Thymus (tissue), 11 donors: ENCODE measurements around the gene YES1. TPM values are rescaled to one million over a fixed set of nuclear protein-coding genes. Genes with fewer than 3 reads are reported as not detected.
A peak's percentile ranks its signal among the peaks of the same experiment; 100 is the strongest.
"Not testable (repeated sequence)": the region's sequence is repeated elsewhere in the genome, so short reads cannot be mapped to it uniquely, and the experiment has no call there.

Source experiments
- DNase-seq, 9 donors: peaks; one replicate each; pipeline ENCODE4 v3.0.0-alpha.2; 2013; ENCODE audit warnings: low spot score in 9 of 9, low read depth in 6 of 9, missing footprints in 1 of 9
- H3K27ac ChIP-seq, 2 donors: one replicate each; pipeline ENCODE4 v1.5.1; 2013; ENCODE audit warnings: control low read depth in 1 of 2, low read depth in 1 of 2, low read length in 1 of 2, mild to moderate bottlenecking in 1 of 2, moderate library complexity in 1 of 2
- H3K27me3 ChIP-seq, 2 donors: one replicate each; pipeline ENCODE4 v1.5.1; 2013; ENCODE audit warnings: low read length in 1 of 2; ENCODE audit not compliant: control insufficient read depth in 2 of 2, insufficient read depth in 1 of 2
- H3K36me3 ChIP-seq, 2 donors: one replicate each; pipeline ENCODE4 v1.5.1; 2013; ENCODE audit warnings: low read length in 1 of 2, mild to moderate bottlenecking in 1 of 2, moderate library complexity in 1 of 2; ENCODE audit not compliant: control insufficient read depth in 2 of 2, insufficient read depth in 2 of 2
- H3K4me1 ChIP-seq, 2 donors: one replicate each; pipeline ENCODE4 v1.5.1; 2013; ENCODE audit warnings: low read length in 2 of 2; ENCODE audit not compliant: control insufficient read depth in 2 of 2, insufficient read depth in 2 of 2
- H3K4me3 ChIP-seq, 2 donors: one replicate each; pipeline ENCODE4 v1.5.1; 2013; ENCODE audit warnings: low read length in 2 of 2, control low read depth in 1 of 2, mild to moderate bottlenecking in 1 of 2
- H3K9me3 ChIP-seq, 2 donors: one replicate each; pipeline ENCODE4 v1.5.1; 2013; ENCODE audit warnings: low read length in 1 of 2, mild to moderate bottlenecking in 1 of 2; ENCODE audit not compliant: control insufficient read depth in 2 of 2, insufficient read depth in 1 of 2
- WGBS: extraction: QIAGEN DNeasy Blood & Tissue Kit; methylation state at CpG from one replicate; pipeline ENCODE4 v1.1.7; 2013; 5-methylcytosine and 5-hydroxymethylcytosine counted together
- polyA plus RNA-seq: library from polyadenylated mRNA; stranded (reverse); fragments of 200-250 nt; gene quantifications from one replicate; pipeline ENCODE4 v1.2.3, GENCODE V29; 2013
- total RNA-seq: library from RNA; stranded (reverse); fragments of 120-200 nt; gene quantifications from one replicate; pipeline ENCODE4 v1.2.4, GENCODE V29; 2013
- donor health status: healthy.

The YES1 gene
- total and polyA plus RNA-seq, 2 donors, result 18.8 to 19.0 TPM

- not testable (repeated sequence) for H3K9me3 ChIP-seq, H3K27ac ChIP-seq
These were observed 81.9 kb downstream of the YES1 start for GRCh38 chr18:730120-730519.

GRCh38 chr18:725646-726045 lies 86.4 kb downstream of the YES1 start:
- 98% methylated on average over 9 of the region's 9 CpGs for WGBS
- H3K4me1 ChIP-seq, result no peaks in the 10 kb centered on the region
- H3K27ac ChIP-seq, result no peak overlapping the region
- H3K9me3 ChIP-seq, result no peaks in the 10 kb centered on the region
- no peak overlapping the region for H3K4me3 ChIP-seq
- no peaks in the 10 kb centered on the region for H3K36me3 ChIP-seq
- no peak for DNase-seq
- no peaks in the 10 kb centered on the region for H3K27me3 ChIP-seq

More at GRCh38 chr18:730120-730519, 81.9 kb downstream of the YES1 start:
- H3K36me3 ChIP-seq, H3K27me3 ChIP-seq, H3K4me1 ChIP-seq, H3K4me3 ChIP-seq, DNase-seq: not testable (repeated sequence)
- 98% methylated on average over 5 of the region's 5 CpGs for WGBS

GRCh38 chr18:723541-724080 lies 88.4 kb downstream of the YES1 start:
- H3K27ac ChIP-seq, result no peak overlapping the region
- H3K9me3 ChIP-seq, result no peaks in the 10 kb centered on the region
- no peak overlapping the region for H3K4me3 ChIP-seq
- no peak for DNase-seq
- 98% methylated on average over 1 of the region's 1 CpG for WGBS
- H3K4me1 ChIP-seq, result no peaks in the 10 kb centered on the region
- no peaks in the 10 kb centered on the region for H3K36me3 ChIP-seq
- no peaks in the 10 kb centered on the region for H3K27me3 ChIP-seq

- no peak overlapping the region for H3K4me3 ChIP-seq
- no peak overlapping the region for H3K27ac ChIP-seq
- 94% methylated on average over 4 of the region's 4 CpGs for WGBS
These were observed 95.0 kb downstream of the YES1 start for GRCh38 chr18:717003-717402.

GRCh38 chr18:715626-716025 lies 96.4 kb downstream of the YES1 start:
- 86% methylated on average over 1 of the region's 1 CpG for WGBS

More at GRCh38 chr18:717003-717402, 95.0 kb downstream of the YES1 start:
- Histone ChIP-seq H3K27me3 (peaks cover 0 to 3% of the 10 kb centered on the region in 2 donors), H3K4me1 (peaks cover 0 to 3% of the 10 kb centered on the region in 2 donors), H3K9me3 (peaks cover 1 to 7% of the 10 kb centered on the region in 2 donors), H3K36me3 (no peaks in the 10 kb centered on the region)
- DNase-seq, result no peak

GRCh38 chr18:713135-713490 lies 98.9 kb downstream of the YES1 start:
- 89% methylated on average over 23 of the region's 23 CpGs for WGBS
- peak overlapping the region; percentile 37 to 56 for H3K4me3 ChIP-seq
- H3K4me1 ChIP-seq, result peaks cover 5 to 14% of the 10 kb centered on the region in 2 donors
- DNase-seq, result no peak
- peak overlapping the region in 1 of 2 donors; percentile 60 for H3K27ac ChIP-seq
- peaks cover 1 to 7% of the 10 kb centered on the region in 2 donors for H3K9me3 ChIP-seq
- H3K36me3 ChIP-seq, result peaks cover 5 to 11% of the 10 kb centered on the region in 2 donors
- peaks cover 0 to 3% of the 10 kb centered on the region in 2 donors for H3K27me3 ChIP-seq

More at GRCh38 chr18:715626-716025, 96.4 kb downstream of the YES1 start:
- Histone ChIP-seq H3K4me1 (peaks cover 5 to 10% of the 10 kb centered on the region in 2 donors), H3K27me3 (peaks cover 0 to 3% of the 10 kb centered on the region in 2 donors), H3K4me3 (no peak overlapping the region), H3K9me3 (peaks cover 1 to 7% of the 10 kb centered on the region in 2 donors), H3K36me3 (no peaks in the 10 kb centered on the region), H3K27ac (no peak overlapping the region)
- no peak for DNase-seq

GRCh38 chr18:712401-713134 lies 99.5 kb downstream of the YES1 start, which contains the start of gene ENOSF1:
Gene ENOSF1, minus strand, starts transcription at chr18:712630. Its CDS starts 43 bp downstream, at chr18:712587.
- Histone ChIP-seq H3K9me3 (peaks cover 1 to 7% of the 10 kb centered on the region in 2 donors), H3K36me3 (peaks cover 8 to 13% of the 10 kb centered on the region in 2 donors), H3K4me3 (peak within 1 kb of the TSS; percentile 56 to 69), H3K27me3 (peaks cover 0 to 3% of the 10 kb centered on the region in 2 donors), H3K27ac (peak within 1 kb of the TSS; percentile 75 to 79), H3K4me1 (peaks cover 5 to 14% of the 10 kb centered on the region in 2 donors)
- peak; percentile 34 to 87 (median 63) for DNase-seq
- 11% methylated on average over 90 of the region's 91 CpGs for WGBS

GRCh38 chr18:711657-712400 lies 100.2 kb downstream of the YES1 start:
- peaks cover 8 to 13% of the 10 kb centered on the region in 2 donors for H3K36me3 ChIP-seq
- DNase-seq, result peak; percentile 62 to 91 (median 76)
- H3K27ac ChIP-seq, result peak overlapping the region; percentile 61 to 75
- peak overlapping the region; percentile 56 to 69 for H3K4me3 ChIP-seq
- peaks cover 5 to 14% of the 10 kb centered on the region in 2 donors for H3K4me1 ChIP-seq
- WGBS, result under 1% methylated on average over 42 of the region's 42 CpGs
- H3K9me3 ChIP-seq, result peaks cover 1 to 7% of the 10 kb centered on the region in 2 donors
- H3K27me3 ChIP-seq, result peaks cover 0 to 3% of the 10 kb centered on the region in 2 donors

GRCh38 chr18:711310-711656 lies 100.8 kb downstream of the YES1 start:
- Histone ChIP-seq H3K27ac (peak overlapping the region; percentile 61 to 75), H3K9me3 (peaks cover 1 to 7% of the 10 kb centered on the region in 2 donors), H3K27me3 (peaks cover 0 to 3% of the 10 kb centered on the region in 2 donors), H3K4me3 (peak overlapping the region; percentile 56 to 69), H3K4me1 (peaks cover 5 to 14% of the 10 kb centered on the region in 2 donors), H3K36me3 (peaks cover 8 to 15% of the 10 kb centered on the region in 2 donors)
- DNase-seq, result no peak
- WGBS, result 8% methylated on average over 8 of the region's 8 CpGs
